ENCODE data around the gene NDUFA3.

NDUFA3 gene

GRCh38 chr19:54141356-54141755 lies 38.7 kb downstream of the NDUFA3 start:
- DNase-seq: no peak

- DNase-seq: no peak
Measured at GRCh38 chr19:54142166-54142780, 39.6 kb downstream of the NDUFA3 start.

- no peak for DNase-seq
Measured at GRCh38 chr19:54145541-54146158, 43.0 kb downstream of the NDUFA3 start.

- no peak for DNase-seq
Measured at GRCh38 chr19:54147676-54148075, 45.0 kb downstream of the NDUFA3 start.

GRCh38 chr19:54148158-54148557 lies 45.5 kb downstream of the NDUFA3 start:
- no peak for DNase-seq

- no peak for DNase-seq
Measured at GRCh38 chr19:54149021-54149812, 46.6 kb downstream of the NDUFA3 start.

GRCh38 chr19:54151362-54152035 lies 48.8 kb downstream of the NDUFA3 start:
- no peak for DNase-seq

GRCh38 chr19:54152267-54152666 lies 49.6 kb downstream of the NDUFA3 start:
- no peak for DNase-seq

GRCh38 chr19:54152878-54153524 lies 50.3 kb downstream of the NDUFA3 start:
- DNase-seq: no peak

GRCh38 chr19:54153731-54154326 lies 51.2 kb downstream of the NDUFA3 start:
- DNase-seq: no peak

- no peak for DNase-seq
Measured at GRCh38 chr19:54154603-54155345, 52.1 kb downstream of the NDUFA3 start.

- no peak for DNase-seq
Measured at GRCh38 chr19:54155694-54156093, 53.0 kb downstream of the NDUFA3 start.

GRCh38 chr19:54156490-54156889 lies 53.8 kb downstream of the NDUFA3 start:
- DNase-seq: no peak

GRCh38 chr19:54156953-54157352 lies 54.3 kb downstream of the NDUFA3 start:
- no peak for DNase-seq
